Chondrocyte (in vitro differentiated cells): ENCODE results near the gene DKK2. TPM values are rescaled to one million over a fixed set of nuclear protein-coding genes. Genes with fewer than 3 reads are reported as not detected.
A peak's percentile ranks its signal among the peaks of the same experiment; 100 is the strongest.

Source experiments
- DNase-seq: peaks from one replicate; pipeline ENCODE4 v3.0.0; 2021; ENCODE audit warnings: mixed read lengths, low spot score
- H3K27ac Mint-ChIP-seq: one replicate; pipeline ENCODE4 v1.8.0; 2021; ENCODE audit warnings: mild to moderate bottlenecking, moderate library complexity, mixed read lengths; ENCODE audit not compliant: unreplicated experiment
- H3K27me3 Mint-ChIP-seq: 2 replicates; pipeline ENCODE4 v1.8.0; 2021; ENCODE audit warnings: low read depth, mixed read lengths
- H3K36me3 Mint-ChIP-seq: 2 replicates; pipeline ENCODE4 v1.8.0; 2021; ENCODE audit warnings: low read depth, mixed read lengths
- H3K4me1 Mint-ChIP-seq: 2 replicates; pipeline ENCODE4 v1.8.0; 2021; ENCODE audit warnings: low read depth, mild to moderate bottlenecking, mixed read lengths
- H3K4me3 Mint-ChIP-seq: one replicate; pipeline ENCODE4 v1.8.0; 2021; ENCODE audit warnings: mild to moderate bottlenecking, moderate library complexity, mixed read lengths; ENCODE audit not compliant: unreplicated experiment
- H3K9me3 Mint-ChIP-seq: 2 replicates; pipeline ENCODE4 v1.8.0; 2021; ENCODE audit warnings: low read depth, mixed read lengths
- CTCF ChIP-seq: fragments of 200-600 bp; sonication (generic); IDR thresholded peaks from 2 replicates; pipeline ENCODE4 v1.5.0; 2021; ENCODE audit warnings: antibody characterized with exemption, mild to moderate bottlenecking, moderate library complexity
- total RNA-seq: library from RNA; stranded (reverse); gene quantifications from 3 replicates; pipeline ENCODE4 v1.2.1, GENCODE V29; 2021

Gene DKK2
- total RNA-seq, 1 donor from 2014 or later: 107 TPM

- Mint-ChIP-seq H3K4me3 (no peak overlapping the region), H3K27me3 (no peaks in the 10 kb centered on the region), H3K27ac (peak overlapping the region; percentile 34), H3K9me3 (peaks cover 2% of the 10 kb centered on the region), H3K4me1 (peaks cover 15% of the 10 kb centered on the region), H3K36me3 (no peaks in the 10 kb centered on the region)
- DNase-seq: no peak
- no peak for TF ChIP-seq CTCF
Observed at GRCh38 chr4:106967892-106968291, 68.2 kb downstream of the DKK2 start.

GRCh38 chr4:106953036-106953705 is 82.9 kb downstream of the DKK2 start:
- H3K9me3 Mint-ChIP-seq: peaks cover 5% of the 10 kb centered on the region
- TF ChIP-seq CTCF: no peak
- H3K36me3 Mint-ChIP-seq: peaks cover 2% of the 10 kb centered on the region
- no peak overlapping the region for H3K27ac Mint-ChIP-seq
- H3K4me3 Mint-ChIP-seq: no peak overlapping the region
- no peaks in the 10 kb centered on the region for H3K27me3 Mint-ChIP-seq
- no peak for DNase-seq
- H3K4me1 Mint-ChIP-seq: peaks cover 7% of the 10 kb centered on the region

GRCh38 chr4:106951891-106952290 is 84.2 kb downstream of the DKK2 start:
- Mint-ChIP-seq H3K27me3 (no peaks in the 10 kb centered on the region), H3K36me3 (peaks cover 2% of the 10 kb centered on the region), H3K27ac (no peak overlapping the region), H3K4me1 (peaks cover 10% of the 10 kb centered on the region), H3K4me3 (no peak overlapping the region), H3K9me3 (peaks cover 5% of the 10 kb centered on the region)
- no peak for TF ChIP-seq CTCF
- no peak for DNase-seq

GRCh38 chr4:106941841-106942240 is 94.3 kb downstream of the DKK2 start:
- H3K36me3 Mint-ChIP-seq: no peaks in the 10 kb centered on the region
- no peak overlapping the region for H3K4me3 Mint-ChIP-seq
- TF ChIP-seq CTCF: no peak
- no peaks in the 10 kb centered on the region for H3K9me3 Mint-ChIP-seq
- no peaks in the 10 kb centered on the region for H3K27me3 Mint-ChIP-seq
- DNase-seq: no peak
- peak overlapping the region; percentile 50 for H3K27ac Mint-ChIP-seq
- peaks cover 21% of the 10 kb centered on the region for H3K4me1 Mint-ChIP-seq

- Mint-ChIP-seq H3K27me3 (no peaks in the 10 kb centered on the region), H3K27ac (peak overlapping the region; percentile 13)
- no peak for DNase-seq
Observed at GRCh38 chr4:106930522-106930921, 105.6 kb downstream of the DKK2 start.

More at GRCh38 chr4:106930522-106930921, 105.6 kb downstream of the DKK2 start:
- H3K9me3 Mint-ChIP-seq: no peaks in the 10 kb centered on the region
- no peak for TF ChIP-seq CTCF
- H3K36me3 Mint-ChIP-seq: peaks cover 3% of the 10 kb centered on the region
- peaks cover 56% of the 10 kb centered on the region for H3K4me1 Mint-ChIP-seq
- H3K4me3 Mint-ChIP-seq: no peak overlapping the region
